SHP77 (cell line): ENCODE results near the gene OPCML.

Experiments
- DNase-seq, 2 experiments: peaks; one replicate each; lab custom pipeline; 2025; lab: John Stamatoyannopoulos, UW

The OPCML gene

GRCh38 chr11:133360860-133361688, 171.2 kb downstream of the OPCML start:
- no peak for DNase-seq

DNA sequence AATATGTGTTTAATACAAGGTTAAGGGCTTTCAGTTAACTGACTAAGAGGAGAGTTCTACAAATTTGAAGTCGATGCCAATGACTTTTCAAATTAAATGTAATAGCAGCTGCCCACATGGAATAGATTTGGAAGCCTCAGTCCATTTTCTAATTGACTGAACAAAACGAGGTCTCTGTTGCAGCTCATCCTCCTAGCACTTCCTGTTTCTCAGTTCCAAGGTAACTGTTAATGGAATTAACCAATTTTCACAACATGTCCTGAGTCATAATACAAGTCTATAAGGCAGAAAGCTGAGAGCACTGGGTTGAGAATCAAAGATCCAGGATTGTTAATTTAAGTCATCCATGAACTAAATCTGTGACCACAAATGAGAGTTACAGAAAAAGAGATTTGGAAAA, 177.2 kb downstream of the OPCML start:
- DNase-seq = no peak

DNA sequence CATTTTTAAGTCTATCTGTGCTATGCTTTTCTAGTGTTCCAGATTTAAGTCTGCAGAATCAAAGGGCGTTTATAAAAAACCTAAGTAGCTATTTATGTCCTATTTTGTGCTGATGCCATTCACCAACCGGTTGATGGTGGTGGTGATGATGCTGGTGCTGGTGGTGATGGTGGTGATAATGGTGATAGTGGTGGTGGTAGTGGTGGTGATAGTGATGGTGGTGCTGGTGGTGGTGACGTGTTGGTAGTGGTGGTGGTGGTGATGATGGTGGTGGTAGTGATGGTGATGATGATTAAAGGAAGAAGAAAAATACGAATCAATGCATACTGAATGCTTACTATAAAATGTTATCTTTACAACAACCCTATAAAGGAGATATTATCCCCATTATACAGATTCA, 178.2 kb downstream of the OPCML start:
- no peak for DNase-seq

DNA sequence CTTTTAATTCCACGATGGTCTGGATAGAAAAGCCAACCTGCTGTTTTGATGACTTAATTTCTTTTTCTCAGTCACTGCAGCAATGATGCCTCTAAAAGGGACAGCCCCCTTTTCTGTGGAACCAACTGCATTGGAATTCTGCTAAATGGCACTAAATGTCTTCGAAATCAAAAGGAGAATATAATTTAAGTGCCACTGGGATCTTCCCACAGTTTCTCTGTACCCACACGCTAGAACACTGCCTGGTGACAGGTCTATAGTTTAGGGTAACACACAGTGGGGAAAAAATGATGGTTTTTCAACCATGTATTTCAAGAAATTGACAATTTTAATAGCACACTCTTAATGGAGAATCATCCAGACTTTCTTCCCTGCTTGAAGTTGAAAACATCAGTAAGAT, 182.3 kb downstream of the OPCML start:
- no peak for DNase-seq

DNA sequence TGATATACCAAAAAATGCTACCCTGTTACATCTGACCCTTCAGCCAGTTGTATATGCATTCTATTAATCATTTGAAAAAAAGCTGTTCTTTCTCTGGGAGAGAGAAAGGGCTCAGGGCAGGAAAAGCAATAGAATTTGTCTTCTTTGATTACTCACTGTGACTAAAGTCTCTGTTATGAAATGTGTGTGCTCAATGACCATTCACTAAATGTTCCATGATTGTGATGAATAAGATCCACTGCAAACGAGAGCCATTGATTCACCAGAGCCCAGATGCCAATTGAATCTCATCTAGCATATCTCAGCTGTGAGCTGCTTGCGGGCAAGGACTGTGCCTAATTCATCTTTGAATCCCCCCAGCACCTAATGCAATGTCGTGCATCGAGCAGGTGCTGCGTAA, 184.3 kb downstream of the OPCML start:
- no peak for DNase-seq

GRCh38 chr11:133346137-133346536, 186.2 kb downstream of the OPCML start:
- DNase-seq = no peak

DNA sequence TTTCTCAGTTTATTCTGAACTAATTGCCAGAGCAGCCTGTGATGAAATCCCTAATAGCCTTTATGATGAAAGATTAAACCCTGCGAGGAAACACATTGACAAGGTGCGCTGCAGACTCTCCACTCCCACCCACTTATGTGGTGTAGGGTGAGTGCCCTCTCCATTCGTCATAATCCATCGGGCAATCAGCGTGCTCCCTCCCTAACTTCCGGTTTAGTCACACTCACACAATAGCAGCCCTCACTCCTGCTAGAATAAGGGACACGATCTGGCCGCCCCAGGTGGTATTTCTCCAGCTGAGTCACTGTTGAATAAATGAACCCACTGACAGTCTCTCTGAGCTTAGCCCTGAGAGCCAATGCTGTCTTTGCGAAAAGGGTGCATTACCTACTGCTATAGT, 188.3 kb downstream of the OPCML start:
- DNase-seq = peak in 1 of 2 experiments; percentile 1

DNA sequence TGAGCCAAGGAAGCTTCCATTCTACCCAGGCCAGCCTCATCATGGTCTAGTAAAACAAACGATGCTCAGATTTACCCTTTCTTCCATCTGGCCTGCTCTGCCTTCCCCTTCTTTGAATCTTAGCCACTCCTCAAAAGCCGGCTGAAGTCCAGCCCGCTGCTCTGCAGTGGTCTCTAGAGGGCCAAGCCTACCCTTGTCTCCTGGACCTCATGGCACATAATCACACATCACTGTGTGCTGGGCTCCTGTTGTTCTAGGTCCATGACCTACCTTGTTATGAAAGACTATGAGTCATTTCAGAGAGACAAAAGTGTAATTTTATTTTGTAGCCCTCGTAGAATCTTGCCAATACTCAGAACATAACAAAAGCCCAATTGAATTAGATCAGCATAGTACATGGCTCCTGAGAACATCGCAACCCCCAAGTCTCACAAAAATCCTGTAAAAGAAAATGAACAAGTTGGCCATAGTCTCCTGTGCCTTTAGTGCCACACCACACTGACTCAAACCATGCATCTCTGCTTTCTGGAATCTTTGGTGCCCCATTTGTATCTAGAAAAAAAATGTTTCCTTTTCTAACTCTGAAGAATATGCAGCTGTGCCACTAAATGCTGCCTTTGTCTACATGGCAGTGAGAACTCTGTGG, 192.7 kb downstream of the OPCML start:
- DNase-seq = no peak

DNA sequence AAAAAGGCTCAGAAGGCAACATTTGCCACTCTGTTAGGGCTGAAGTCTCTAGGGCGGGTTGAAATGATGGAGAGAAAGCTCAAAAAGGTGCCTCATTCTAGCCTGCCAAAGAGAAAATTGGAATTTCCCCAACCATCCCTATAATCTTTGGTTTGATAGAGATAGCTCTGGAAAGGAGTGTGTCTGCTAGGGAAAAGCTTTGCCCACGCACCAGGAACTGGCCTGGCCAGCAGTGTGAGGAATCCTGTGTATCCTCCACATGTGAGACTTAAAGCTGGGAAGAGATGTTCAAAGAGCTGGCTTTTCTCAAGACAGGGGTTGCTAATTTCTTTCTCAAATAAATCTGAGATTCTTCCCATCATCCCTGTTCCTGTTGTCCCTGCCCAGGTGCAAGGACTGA, 193.7 kb downstream of the OPCML start:
- DNase-seq = no peak

- DNase-seq = no peak
These were observed 194.3 kb downstream of the OPCML start for GRCh38 chr11:133337951-133338418.

DNA sequence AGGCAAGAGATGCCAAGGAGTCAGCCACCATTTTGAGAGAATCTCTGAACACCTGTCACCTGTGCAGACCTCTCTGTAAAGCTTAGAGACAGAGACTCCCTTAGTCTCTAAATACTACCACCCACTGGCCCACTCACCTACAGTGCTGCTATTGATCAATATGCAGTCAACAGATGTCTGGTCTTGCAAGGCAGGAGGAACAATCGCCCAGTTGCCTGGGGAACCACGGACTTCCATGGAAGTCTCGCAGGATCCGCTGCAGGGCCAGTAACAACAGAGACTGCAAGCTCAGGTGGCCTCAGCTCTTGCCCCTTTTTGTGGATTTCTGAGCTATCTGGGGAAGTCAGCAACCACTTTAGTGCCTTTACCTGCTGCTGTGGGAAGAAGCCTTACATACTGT, 195.1 kb downstream of the OPCML start:
- no peak for DNase-seq

GRCh38 chr11:133331031-133331430, 201.3 kb downstream of the OPCML start:
- DNase-seq = no peak

DNA sequence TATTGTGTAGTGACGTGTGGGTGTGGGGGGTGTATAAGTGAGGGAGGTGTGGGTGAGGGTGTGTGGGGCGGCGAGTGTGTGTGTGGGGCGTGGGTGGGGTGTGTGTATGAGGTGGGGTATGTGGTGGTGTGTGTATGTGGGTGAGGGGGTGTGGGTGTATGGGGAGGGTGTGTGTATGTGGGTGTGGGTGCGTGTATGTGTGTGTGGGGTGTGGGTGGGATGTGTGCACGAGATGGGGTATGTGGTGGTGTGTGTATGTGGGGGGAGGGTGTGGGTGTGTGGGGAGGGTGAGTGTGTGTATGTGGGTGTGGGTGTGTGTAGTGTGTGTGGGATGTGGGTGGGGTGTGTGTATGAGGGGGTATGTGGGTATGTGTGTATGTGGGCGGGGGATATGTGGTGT, 205.5 kb downstream of the OPCML start:
- no peak for DNase-seq

- DNase-seq = no peak
These were observed 206.0 kb downstream of the OPCML start for GRCh38 chr11:133326332-133326731.

DNA sequence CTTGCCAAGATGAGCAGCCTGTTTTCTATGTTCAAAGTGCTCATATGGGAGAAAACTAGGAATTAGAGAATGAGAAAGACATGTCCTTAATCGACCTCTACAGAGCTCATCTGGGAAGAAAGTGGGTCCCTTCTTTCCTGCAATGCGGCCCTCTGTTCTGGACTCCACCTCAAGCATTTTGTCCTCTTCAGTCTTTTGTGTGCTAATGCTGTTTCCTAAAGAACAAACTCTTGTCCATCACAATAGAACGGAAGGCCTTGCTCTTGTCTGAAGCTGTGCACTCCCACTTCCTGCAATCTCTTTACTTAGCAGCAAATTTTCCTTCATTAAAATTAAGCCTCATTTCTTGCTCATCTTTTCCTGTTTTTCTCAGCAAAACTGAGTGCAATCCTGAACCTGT, 206.6 kb downstream of the OPCML start:
- DNase-seq = no peak

GRCh38 chr11:133323354-133323753, 208.9 kb downstream of the OPCML start:
- no peak for DNase-seq

- DNase-seq = no peak
These were observed 214.1 kb downstream of the OPCML start for GRCh38 chr11:133318221-133318620.

DNA sequence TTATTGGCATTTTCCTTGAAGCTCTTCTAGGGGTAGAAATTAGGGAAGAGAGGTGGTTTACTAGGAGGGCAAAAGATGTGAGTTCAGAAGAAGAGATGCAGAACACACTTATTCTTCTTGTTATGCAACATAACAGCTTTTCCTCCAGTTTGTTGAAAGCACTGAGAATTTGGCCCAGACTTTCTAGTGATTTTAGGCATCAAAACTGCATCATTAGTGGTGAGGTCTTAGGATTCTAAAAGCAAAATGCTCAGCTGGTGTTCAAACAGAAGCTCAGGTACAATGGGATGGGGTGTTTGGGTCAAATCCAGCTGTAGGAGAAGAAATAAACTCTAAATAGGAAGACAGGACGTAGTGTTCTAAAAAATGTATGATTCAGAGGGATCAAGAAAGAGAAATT, 221.1 kb downstream of the OPCML start:
- no peak for DNase-seq

- no peak for DNase-seq
These were observed 226.3 kb downstream of the OPCML start for GRCh38 chr11:133306019-133306418.

DNA sequence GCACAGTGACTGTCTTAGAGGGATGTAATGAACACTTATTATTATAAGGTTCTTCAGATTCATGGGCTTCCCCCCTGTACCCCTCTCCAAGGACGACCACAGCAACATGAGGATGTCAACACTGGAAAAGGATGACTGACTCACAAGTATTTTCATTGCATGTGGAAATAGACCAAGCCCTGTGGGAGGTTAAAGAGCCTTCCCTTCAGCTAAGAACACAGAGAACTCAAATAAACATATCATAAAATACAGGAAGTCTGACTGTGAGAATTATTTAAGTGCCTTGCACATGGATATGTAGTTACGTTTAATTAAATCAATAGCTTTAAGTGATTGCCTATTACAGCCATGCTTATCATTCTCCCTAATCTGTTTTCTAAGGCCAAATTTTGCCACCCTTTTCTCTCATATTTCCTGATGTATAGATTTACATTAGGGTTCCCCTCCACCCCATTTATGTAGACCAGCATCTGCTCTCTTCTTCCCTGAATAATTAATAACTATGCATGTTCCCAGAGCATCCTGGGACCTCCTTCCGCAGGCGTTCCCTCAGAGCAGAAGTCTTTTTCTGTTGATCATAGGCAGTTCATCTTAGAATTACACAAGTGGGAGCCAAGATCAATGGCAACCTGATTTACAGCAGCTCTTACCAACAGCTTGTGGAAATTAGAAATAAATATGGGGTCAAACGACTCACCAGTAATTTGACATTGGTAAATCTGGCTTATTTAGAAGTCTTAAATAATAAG, 226.9 kb downstream of the OPCML start:
- DNase-seq = no peak

DNA sequence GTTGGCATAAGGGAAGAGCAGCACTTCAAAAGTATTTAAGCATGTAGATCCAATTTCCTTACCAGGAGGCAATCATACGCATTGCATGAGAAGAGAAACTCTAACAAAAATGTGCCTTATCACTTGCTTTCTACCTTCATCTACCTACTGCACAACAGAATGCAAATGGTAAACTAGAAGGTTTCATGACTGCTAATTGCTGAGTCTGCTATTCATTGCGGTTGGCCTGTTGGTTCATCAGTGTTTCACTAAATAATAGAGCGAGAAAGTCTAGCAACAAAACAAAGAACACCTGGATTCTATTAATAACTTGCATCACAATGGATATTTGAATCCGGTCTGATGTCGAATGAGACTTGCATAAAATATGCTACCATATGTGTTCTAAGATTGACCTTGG, 229.0 kb downstream of the OPCML start:
- no peak for DNase-seq

GRCh38 chr11:133302056-133302455, 230.2 kb downstream of the OPCML start:
- DNase-seq = no peak

DNA sequence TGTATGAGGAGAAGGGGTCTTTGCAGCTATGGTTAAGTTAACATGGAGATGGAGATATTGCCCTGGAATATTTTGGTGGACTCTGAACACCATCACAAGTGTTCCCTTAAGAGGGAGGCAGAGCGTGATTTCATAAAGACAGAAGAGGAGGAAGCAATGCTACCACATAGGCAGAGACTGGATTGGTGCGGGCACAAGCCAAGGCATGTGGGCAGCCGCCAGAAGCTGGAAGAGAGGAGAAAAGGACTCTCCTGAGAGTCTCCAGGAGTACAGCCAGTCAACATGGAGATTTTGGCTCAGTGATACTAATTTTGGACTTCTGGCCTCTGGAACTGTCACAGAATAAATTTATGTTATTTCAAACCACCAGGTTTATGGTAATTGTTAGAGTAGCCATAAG, 231.6 kb downstream of the OPCML start:
- no peak for DNase-seq
